ENCODE measurements around the gene TCP11.

Gene TCP11

GRCh38 chr6:35080821-35081425 lies 60.2 kb downstream of the TCP11 start:
- no peak for DNase-seq (ENCODE audit: low read depth)

GRCh38 chr6:35080016-35080680 lies 61.0 kb downstream of the TCP11 start:
- no peak for DNase-seq (ENCODE audit: low read depth)

DNA sequence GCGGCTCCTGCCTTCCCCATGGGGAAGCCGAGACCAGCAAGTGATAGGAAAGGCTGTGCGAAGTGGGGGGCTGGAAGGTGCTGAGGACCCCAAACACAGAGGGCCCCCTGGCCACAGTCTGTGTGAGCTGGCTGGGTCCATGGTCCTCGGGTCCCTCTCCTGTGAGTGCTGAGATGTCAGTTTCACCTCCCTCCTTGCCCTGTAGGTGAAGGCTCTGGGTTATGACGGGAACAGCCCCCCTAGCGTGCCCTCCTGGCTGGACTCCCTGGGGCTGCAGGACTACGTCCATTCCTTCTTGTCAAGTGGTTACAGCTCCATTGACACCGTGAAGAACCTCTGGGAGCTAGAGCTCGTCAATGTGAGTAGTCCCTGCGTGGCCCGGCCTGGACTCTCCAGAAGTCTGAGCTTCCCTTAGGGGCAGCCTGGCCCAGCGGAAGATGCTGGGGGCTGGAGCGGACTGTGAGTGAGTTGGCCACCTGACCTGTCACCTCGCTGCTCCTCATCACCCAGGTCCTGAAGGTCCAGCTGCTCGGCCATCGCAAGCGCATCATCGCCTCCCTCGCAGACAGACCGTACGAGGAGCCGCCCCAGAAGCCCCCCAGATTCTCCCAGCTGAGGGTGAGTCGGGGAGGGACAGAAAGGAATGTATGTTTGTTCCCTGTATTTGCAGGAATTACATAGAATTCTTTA lies 61.7 kb downstream of the TCP11 start:
- DNase-seq (ENCODE audit: low read depth) = no peak

DNA sequence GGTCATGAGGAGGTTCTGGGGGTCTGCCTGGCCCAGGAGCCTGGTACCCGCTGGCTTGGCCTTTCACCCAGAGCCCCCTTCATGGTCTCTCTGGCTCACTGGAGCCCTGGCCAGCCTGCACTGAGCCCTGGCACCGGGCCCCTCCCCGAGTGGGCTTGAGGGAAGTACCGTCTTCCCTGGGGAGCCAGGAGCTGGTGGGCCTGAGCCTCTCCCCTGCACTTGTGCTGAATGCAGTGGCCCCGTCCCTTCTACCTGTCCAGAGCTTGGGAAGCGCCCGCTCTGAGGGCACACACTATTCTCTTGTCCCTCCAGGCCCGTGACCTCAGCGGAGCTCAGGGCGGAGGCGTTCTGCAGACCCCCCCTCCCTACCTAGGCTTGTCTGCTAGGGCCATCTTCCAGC lies 62.2 kb downstream of the TCP11 start:
- DNase-seq (ENCODE audit: low read depth) = no peak

DNA sequence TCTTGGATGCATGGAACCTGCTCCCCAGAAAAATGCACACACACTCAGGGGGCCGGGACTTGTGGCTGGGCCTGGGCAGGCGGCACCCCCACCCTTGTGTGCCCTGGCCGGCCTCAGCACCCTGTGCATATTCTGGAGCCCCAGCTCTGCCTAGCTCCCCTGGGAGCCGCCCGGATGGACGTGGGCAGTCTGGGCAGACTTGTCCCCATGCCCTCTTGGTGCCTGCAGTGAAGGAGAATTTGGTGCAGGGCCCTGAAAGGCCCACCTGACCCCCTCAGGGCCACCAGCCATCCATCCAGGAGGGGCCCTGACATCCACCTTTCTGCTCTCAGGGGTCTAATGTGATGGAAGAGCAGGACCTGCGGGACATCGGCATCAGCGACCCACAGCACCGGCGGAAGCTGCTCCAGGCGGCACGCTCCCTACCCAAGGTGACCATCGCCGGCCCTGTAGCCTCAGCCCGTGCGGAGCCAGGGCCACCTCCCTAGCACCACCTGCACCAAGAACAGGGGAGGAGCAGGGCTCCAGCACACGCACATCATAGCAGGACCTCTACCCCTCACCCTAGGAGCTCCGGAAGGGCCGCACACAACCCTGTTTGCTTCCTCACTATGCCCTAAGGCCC lies 62.8 kb downstream of the TCP11 start:
- DNase-seq (ENCODE audit: low read depth) = no peak

GRCh38 chr6:35077713-35078105 lies 63.4 kb downstream of the TCP11 start:
- no peak for DNase-seq (ENCODE audit: low read depth)

GRCh38 chr6:35076997-35077712 lies 64.0 kb downstream of the TCP11 start:
- no peak for DNase-seq (ENCODE audit: low read depth)

DNA sequence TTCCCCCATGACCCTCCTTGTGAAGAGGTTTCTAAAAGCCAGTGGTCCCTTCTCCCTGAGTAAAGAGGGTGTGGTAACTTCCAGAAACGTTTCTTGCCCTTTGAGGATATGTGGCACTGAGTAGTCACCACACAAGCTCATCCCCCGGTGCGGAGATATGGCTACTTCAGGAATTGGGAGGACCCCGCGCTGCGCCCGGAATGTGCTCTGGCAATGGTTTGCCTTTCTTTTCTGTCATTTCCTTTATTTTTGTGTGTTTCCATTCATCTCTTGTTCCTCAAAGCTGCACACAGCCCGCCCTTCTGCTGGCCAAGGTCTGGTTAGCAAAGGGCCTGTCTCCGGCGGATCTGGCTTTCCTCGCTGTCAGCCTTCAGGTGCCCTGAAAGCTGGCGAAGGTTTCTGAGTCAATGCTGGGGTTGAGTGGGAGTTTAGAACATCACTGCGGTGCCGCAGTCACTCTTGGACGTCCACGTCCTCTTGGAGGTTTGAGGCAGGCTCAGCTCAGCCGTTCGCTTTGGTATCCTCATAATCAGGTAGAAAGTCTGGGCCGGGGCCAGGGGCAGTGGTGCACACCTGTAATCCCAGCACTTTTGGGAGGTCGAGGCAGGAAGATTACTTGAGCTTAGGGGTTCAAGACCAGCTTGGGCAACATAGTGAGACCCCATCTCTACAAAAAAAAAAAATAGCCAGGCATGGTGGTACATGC lies 67.2 kb downstream of the TCP11 start:
- DNase-seq (ENCODE audit: low read depth) = no peak

DNA sequence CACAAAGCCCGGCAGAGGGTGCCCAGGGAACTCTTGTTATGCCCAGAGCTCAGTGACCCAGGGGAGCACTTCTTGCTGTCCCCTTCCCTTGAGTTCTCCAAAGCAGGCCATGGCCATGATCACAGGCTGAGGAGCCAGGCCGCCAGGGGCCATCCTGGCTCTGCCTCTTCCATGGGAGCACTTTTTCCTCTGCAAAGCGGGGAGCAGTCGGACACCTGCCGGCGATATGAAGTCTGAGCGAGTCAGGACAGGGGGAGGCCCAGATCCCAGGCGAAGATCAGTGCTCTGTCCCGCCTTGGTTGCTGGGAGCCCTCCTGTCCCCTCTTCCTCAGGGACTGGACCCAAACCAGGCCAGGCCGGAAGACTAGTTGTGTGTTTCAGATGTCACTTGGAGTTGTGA lies 67.9 kb downstream of the TCP11 start:
- DNase-seq (ENCODE audit: low read depth) = no peak

DNA sequence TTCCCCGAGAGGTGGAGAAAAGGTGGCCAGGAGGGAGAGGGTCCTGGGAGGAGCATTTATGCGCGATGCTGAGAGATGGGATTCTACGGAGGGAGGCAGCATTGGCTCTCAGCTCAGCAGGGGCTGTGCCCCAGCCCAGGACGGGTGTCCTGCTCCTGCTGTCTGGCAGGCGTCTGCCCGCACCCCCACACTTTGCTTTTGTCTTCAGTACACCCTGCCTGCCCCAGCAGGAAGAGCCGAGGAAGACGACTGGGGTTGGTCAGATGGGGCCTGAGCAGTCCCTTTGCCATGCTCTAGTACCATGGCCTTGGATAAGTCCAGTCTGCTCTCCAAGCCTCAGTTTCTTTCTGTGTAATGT lies 68.5 kb downstream of the TCP11 start:
- no peak for DNase-seq (ENCODE audit: low read depth)

DNA sequence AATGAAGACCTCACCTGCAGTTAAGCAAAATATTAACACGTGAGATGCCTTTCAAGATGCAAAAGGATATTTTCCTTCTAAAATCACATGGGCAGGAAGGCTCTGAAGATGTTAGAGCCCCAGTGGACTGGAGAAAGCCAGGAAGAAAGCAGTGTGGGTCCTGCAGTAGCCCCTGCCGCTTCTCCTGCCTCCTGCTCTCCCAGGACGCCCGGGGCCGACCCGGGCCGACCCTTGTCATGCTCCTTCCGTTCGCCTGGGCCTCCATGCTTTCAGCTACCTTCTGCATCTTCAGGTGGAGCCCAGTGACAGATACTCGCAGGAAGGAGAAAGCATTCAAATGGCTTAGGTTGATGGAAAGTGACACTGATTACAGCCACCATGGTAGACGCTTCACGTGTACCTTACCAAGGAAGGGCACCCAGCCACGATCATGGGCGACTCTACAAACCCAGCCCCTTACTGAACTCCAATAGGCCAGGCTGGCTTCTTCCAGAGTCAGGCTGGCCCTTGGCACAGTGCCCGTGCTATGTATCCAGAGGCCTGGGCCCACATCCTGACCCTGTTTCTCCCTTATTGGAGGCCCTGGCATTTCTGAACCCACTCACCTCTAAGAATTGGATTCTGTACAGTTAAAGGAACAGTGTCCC lies 69.0 kb downstream of the TCP11 start:
- DNase-seq (ENCODE audit: low read depth) = no peak

GRCh38 chr6:35071347-35071994 lies 69.7 kb downstream of the TCP11 start:
- DNase-seq (ENCODE audit: low read depth) = no peak

GRCh38 chr6:35070111-35070510 lies 71.0 kb downstream of the TCP11 start:
- no peak for DNase-seq (ENCODE audit: low read depth)

DNA sequence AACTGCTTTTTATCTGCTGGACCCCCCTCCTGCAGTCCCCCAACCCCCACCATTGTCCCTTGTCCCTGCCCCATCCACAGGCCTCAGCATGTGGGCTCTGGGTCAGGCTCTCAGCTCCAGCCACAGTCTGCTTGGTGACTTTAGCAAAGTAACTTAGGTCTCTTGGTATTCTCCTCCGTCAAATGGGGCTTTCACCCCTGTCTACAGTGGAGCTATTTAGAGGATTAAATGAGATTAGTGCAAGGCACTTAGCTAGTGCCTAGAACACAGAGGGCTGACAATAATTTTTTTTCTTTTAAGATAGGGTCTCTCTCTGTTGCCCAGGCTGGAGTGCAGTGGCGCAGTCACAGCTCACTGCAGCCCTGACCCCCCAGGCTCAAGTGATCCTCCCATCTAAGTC lies 71.9 kb downstream of the TCP11 start:
- no peak for DNase-seq (ENCODE audit: low read depth)

DNA sequence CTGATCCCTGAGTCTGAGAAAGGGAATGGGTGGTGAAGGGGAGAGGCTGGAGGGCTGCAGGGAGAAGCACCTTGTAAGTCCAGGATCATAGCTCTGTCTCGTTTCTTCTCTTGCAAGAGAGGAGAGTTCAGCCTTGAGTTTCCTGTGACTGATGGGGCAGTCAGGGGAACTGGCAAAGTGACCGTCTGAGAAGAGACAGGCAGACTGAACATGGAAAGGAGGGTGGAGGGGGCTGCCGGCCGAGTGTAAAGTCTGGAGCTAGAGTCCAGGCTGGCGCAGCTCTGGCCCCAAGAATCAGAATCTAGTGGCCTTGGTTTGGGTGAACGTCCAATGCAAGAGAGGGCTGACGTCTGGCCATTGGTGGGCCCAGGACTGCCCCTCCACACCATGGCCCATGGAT lies 72.5 kb downstream of the TCP11 start:
- no peak for DNase-seq (ENCODE audit: low read depth)

GRCh38 chr6:35068206-35068605 lies 72.9 kb downstream of the TCP11 start:
- DNase-seq (ENCODE audit: low read depth) = no peak
